Retinal pigment epithelial cell (primary cell): ENCODE measurements around the gene C10orf90.

Source experiments
- DNase-seq: peaks from one replicate; pipeline ENCODE4 v3.0.0-alpha.2; 2010; ENCODE audit warnings: low read depth
- H3K4me3 ChIP-seq: 2 replicates; pipeline ENCODE4 v1.5.1; 2011; ENCODE audit warnings: mild to moderate bottlenecking, low read length, control low read depth, moderate library complexity
- CTCF ChIP-seq: conservative IDR thresholded peaks from 2 replicates; pipeline ENCODE4 v1.5.1; 2011; ENCODE audit warnings: low read depth, low read length, control low read depth, inconsistent platforms

The C10orf90 gene

GRCh38 chr10:126400641-126401040 lies 269.9 kb downstream of the C10orf90 start:
- TF ChIP-seq CTCF, result no peak
- no peak overlapping the region for H3K4me3 ChIP-seq
- DNase-seq, result no peak

GRCh38 chr10:126398924-126399323 lies 271.6 kb downstream of the C10orf90 start:
- TF ChIP-seq CTCF, result no peak
- H3K4me3 ChIP-seq, result no peak overlapping the region
- DNase-seq, result no peak

- no peak for DNase-seq
- no peak for TF ChIP-seq CTCF
- no peak overlapping the region for H3K4me3 ChIP-seq
Observed at GRCh38 chr10:126398383-126398743, 272.1 kb downstream of the C10orf90 start.

- DNase-seq, result peak; percentile 67
- no peak for TF ChIP-seq CTCF
- H3K4me3 ChIP-seq, result no peak overlapping the region
Observed at GRCh38 chr10:126397640-126398382, 272.7 kb downstream of the C10orf90 start.

GRCh38 chr10:126397156-126397555 lies 273.3 kb downstream of the C10orf90 start:
- DNase-seq, result no peak
- no peak overlapping the region for H3K4me3 ChIP-seq
- no peak for TF ChIP-seq CTCF

GRCh38 chr10:126394948-126395347 lies 275.5 kb downstream of the C10orf90 start:
- DNase-seq, result no peak
- no peak for TF ChIP-seq CTCF

GRCh38 chr10:126393076-126393475 lies 277.4 kb downstream of the C10orf90 start:
- no peak overlapping the region for H3K4me3 ChIP-seq

More at GRCh38 chr10:126394948-126395347, 275.5 kb downstream of the C10orf90 start:
- H3K4me3 ChIP-seq, result no peak overlapping the region

More at GRCh38 chr10:126393076-126393475, 277.4 kb downstream of the C10orf90 start:
- DNase-seq, result no peak
- no peak for TF ChIP-seq CTCF
